HG03097 (cell line): Measurements from ENCODE around the gene TTBK2.

Experiments
- ATAC-seq: cut with Tn5 transposase; IDR thresholded peaks from one replicate; pipeline ENCODE4 v1.9.1; 2021; ENCODE audit not compliant: unreplicated experiment, low FRiP score

TTBK2 gene

GRCh38 chr15:42836251-42836650 is 84.3 kb downstream of the TTBK2 start:
- ATAC-seq: no peak

DNA sequence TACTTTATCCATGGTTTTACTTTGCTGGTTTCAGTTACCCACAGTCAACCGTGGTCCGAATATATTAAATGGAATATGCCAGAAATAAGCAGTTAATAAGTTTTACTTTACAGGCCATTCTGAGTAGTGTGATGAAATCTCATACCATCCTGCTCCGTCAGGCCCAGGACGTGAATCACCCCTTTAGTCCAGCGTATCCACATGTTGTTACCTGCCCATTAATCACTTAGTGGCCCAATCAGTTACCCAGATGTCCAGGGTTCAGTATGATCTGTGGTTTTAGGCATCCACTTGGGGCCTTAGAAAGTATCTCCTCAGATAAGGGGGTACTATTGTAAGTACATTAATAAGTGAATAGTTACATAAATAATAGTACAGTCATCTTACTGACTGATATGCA is 88.0 kb downstream of the TTBK2 start:
- no peak for ATAC-seq

GRCh38 chr15:42826251-42826890 is 94.2 kb downstream of the TTBK2 start:
- no peak for ATAC-seq

GRCh38 chr15:42825599-42825998 is 95.0 kb downstream of the TTBK2 start:
- ATAC-seq: no peak

DNA sequence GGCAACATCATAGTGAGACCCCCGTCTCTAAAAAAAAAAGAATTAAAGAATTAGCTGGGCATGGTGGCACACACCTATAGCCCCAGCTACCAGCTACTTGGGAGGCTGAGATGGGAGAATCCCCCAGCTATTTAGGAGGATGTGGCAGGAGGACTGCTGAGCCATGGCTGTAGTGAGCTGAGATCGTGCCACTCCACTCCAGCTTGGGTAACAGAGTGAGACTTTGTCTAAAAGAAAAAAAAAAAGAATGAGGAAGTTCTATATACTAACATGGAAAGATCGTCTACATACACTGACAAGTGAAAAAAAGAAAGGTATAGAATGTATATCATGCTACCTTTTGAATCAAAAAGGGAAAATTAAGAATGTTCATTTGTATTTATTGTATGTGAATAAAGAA is 99.8 kb downstream of the TTBK2 start:
- ATAC-seq: no peak

DNA sequence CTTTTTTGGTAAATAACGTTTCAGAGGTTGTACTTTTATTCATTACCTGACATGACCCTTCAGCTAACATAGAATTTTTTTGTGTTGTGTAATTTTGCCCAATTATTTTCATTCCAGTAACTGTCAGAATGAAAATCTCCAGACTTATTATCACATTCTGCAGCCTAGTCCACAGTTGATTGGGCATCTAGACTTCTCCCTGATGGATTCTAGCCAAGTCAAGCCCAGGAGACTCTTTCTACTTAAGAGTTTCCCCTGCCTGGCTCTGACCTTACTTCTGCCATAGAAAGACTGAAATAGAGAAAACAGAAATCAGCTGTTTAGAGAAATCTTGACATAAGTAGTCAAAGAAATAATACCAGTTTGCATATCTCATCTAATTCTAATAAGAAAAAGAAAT is 100.8 kb downstream of the TTBK2 start:
- no peak for ATAC-seq

DNA sequence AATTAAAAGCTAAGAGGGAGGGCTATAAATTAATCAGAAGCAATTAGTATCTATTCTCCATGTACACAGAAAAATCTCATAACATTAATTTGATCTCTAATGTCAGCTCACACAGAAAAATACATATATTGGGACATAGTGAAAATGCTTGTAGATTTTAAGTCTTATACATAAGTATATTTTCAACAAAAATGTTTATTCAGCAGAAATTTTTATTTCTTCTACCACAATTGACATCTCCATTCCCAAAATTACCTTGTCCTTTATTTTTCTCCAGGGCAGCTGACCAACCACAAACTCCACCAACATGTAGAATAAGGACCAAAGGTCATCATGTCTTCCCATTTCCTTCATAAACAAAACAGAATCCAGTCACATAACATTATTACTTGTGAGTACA is 109.1 kb downstream of the TTBK2 start:
- ATAC-seq: no peak

DNA sequence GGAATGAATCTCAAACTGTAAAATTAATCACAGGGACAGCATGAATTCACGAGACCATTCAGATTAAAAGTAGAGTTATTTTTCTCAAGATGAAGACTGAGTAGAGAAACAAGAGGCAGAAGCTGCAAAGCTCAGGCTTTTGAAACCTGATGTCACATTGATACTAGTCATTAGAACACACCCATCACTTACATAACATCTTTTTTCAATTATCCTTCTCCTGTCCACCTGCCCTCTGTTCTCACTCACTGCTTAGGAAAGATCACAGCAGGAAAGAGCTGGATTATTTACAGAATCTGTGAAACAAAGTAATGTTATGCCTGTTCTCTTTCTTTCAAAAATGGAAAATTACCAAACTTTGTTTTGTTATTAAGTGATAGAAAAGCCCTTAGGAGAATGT is 111.7 kb downstream of the TTBK2 start:
- no peak for ATAC-seq

- ATAC-seq: no peak
These were observed 115.3 kb downstream of the TTBK2 start for GRCh38 chr15:42805266-42805665.

- no peak for ATAC-seq
These were observed 115.8 kb downstream of the TTBK2 start for GRCh38 chr15:42804739-42805138.

DNA sequence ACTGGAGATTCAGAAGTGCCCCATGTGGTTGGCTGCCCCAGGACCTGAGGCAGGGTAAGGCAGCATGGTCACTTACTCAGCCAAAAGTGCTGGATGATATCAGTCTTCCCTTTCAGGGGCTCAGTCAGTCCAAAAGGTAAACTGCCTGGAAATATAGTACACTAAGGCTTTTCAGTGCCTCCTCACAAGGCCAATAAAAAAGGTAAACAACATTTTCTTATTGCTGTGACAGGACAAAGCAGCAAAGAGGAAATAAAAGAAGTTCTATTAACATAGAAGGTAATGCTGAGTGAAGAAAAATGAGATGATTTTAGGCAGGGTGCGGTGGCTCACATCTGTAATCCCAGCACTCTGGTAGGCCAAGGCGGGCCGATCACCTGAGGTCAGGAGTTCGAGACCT is 117.1 kb downstream of the TTBK2 start:
- ATAC-seq: no peak

- no peak for ATAC-seq
These were observed 118.4 kb downstream of the TTBK2 start for GRCh38 chr15:42802168-42802567.

- no peak for ATAC-seq
These were observed 119.7 kb downstream of the TTBK2 start for GRCh38 chr15:42800731-42801474.

- ATAC-seq: no peak
These were observed 121.8 kb downstream of the TTBK2 start for GRCh38 chr15:42798802-42799201.

DNA sequence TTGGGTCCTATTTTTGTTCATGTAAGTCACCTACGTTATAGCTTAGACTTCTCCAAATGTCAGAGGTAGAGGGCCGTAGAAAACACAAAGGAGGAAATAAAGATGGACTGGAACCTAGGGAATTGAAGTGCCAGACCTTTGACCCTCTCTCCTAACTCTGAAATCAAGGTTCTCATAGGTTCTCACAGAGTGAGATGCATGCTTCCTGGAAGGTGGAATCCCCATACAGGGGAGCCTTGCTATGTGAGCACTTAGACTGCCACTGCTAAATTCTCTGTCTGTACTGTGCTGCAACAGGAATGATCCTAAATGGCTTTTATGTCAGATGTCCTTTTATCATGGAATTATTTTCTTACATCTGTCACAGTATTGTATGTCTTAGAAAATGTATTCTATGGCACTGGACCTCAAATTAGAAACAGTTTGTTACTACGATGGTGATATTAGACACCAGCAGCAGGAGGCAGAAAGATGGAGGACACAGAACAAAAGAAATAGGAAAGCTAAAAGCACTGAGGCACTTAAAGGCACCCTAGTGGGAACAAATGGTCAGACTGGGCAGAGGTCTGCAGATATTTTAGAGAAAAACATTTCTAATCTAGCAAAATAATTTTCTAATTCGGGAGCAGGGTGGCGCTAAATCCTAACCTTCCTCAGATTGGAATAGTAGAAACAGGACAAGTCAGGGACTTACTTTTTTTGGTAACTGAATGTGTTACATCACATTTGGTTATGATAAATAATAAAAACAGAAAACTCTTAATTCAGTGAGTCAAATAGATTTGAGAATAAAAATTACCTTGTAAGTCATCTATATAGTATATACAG is 123.4 kb downstream of the TTBK2 start:
- no peak for ATAC-seq

- ATAC-seq: no peak
These were observed 131.9 kb downstream of the TTBK2 start for GRCh38 chr15:42788725-42789124.

DNA sequence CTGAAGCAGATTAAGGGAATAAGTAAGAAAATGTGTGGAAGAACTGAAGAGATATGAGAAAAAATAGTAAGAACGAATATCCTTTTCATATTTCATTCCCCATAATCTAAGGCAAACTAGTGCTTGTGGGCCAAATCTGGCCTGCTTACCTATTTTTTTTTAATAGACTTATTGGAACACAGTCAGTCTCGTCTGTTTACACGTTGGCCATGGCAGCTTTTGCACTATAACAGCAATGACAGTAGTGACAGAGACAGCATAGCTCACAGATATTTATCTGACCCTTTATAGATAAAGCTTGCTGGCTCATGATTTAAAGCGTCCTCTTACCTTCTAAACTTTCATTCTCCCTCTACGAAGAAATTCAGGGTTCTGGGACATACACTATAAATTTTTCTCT is 133.6 kb downstream of the TTBK2 start:
- ATAC-seq: no peak

DNA sequence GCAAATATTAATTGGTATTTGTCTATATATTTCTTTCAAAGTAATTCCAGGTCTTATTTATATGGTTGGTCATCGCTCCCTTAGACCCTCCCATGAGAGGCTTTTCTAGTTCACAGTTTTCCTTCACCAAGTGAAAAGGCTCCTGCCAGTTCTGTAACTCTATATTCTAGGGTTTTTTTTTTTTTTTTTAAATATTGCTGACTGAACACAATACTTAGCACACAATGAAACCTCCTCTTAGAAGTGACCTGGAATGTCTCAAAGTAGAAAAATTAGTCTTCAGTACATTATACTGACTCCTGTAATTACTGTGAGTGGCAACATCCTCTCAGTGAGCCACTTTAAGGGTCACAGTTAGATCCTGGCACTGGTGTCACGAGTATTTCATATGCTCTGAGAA is 135.0 kb downstream of the TTBK2 start:
- ATAC-seq: no peak

DNA sequence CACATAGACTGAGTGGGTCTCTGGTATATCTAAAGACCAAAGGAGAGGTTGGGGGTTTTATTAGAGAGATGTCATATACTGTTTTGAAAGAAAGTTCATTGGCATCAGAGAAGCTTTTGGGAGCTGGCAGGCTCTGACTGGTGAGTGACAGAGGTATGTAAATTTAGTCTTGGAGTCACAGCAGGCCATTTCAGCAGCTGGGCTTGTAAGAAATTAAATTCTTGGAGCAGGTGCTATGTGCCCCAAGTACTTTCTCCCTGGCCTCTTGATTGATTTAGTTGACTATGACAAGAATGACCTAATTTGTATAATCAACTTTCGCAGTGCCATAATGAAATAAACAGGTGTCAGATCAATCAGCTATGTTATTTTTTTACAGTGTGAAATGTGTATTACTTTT is 135.9 kb downstream of the TTBK2 start:
- no peak for ATAC-seq

- ATAC-seq: no peak
These were observed 137.9 kb downstream of the TTBK2 start for GRCh38 chr15:42782716-42783115.

GRCh38 chr15:42775416-42775815 is 145.2 kb downstream of the TTBK2 start:
- ATAC-seq: no peak

DNA sequence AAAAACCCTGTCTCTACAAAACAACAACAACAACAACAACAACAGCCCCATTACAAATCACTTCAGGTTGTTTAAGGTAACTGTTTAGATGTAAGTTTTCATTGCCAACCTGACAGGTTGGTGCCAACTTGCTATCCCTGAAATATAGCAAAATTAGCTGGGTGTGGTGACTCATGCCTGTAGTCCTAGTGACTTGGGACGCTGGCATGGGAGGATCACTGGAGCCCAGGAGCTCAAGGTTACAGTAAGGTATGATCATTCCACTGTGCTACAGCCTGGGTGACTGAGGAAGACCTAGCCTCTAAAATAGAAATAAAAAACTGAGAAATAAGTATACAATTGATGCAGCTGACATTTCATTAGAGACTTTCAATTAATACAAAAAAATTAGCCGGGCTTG is 147.7 kb downstream of the TTBK2 start:
- no peak for ATAC-seq
